VCaP (cell line): ENCODE data around the gene LYSMD1.

Experiments used
- H3K27ac ChIP-seq: fragments of 450-650 bp; 2 replicates; pipeline ENCODE4 v1.5.1; 2017
- CTCF ChIP-seq: fragments of 450-650 bp; conservative IDR thresholded peaks from 2 replicates; pipeline ENCODE4 v1.5.1; 2017; ENCODE audit warnings: mild to moderate bottlenecking, moderate library complexity

Gene LYSMD1

GRCh38 chr1:151187205-151187604 lies 21.5 kb upstream of the LYSMD1 start:
- H3K27ac ChIP-seq, result peak overlapping the region; percentile 88
- no peak for TF ChIP-seq CTCF

- TF ChIP-seq CTCF, result no peak
- H3K27ac ChIP-seq, result no peak overlapping the region
These were observed 18.5 kb upstream of the LYSMD1 start for GRCh38 chr1:151184211-151184610.

DNA sequence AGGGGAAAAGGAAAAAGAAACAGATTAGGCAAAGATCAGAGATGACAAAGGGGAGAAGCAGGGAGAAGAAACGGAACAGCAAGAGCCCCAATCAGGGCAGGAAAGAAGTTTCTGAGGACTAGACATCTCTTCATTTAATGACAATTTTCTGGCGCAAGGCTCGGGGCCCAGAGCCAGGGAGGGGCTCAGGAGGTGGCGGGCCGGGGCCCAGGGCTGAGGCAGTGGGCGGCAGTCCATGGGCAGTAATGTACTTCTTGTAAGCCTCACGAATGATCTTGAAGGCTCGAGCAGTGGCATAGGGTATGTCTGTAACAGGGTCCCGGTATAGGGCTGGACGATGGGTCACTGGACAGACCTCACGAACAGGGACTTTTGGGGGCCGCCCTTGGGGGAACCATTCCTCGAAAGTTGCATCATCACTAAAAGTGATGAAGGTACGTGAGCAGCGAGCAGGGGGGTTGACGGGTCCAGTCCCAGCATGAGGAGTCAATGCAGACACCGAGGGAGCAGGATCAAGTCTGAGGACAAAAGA lies 10.9 kb upstream of the LYSMD1 start:
- no peak overlapping the region for H3K27ac ChIP-seq
- TF ChIP-seq CTCF, result no peak

DNA sequence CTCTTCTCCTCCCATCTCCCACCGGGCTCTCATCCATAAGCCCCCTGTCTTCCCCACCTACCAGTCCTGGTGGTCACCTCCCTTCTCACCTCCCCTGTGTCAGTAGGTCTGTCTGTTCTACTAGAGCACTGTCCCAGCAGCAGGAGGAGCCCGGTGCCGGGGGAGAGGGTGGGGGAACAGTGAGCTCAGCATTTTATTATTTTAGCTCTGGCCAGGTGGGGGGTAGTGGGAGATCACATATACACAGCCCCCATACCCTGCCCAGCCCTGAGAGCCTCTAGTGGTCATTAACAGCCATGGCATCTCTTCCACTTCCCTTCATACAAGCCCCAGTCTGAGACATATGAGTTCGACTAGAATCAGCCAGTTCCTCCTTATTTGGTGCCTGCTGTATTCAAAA lies 10.2 kb upstream of the LYSMD1 start, which contains the start of gene TMOD4:
TSS of gene TMOD4 (minus strand) at position 119 of the 400 bp plus-strand sequence. CDS start 1,106 bp downstream, outside the sequence.
- TF ChIP-seq CTCF, result peak; percentile 71

GRCh38 chr1:151175041-151175741 lies 9.5 kb upstream of the LYSMD1 start:
- H3K27ac ChIP-seq, result no peak overlapping the region
- no peak for TF ChIP-seq CTCF

More for the DNA sequence above, 10.2 kb upstream of the LYSMD1 start, which contains the start of gene TMOD4:
- H3K27ac ChIP-seq, result no peak within 1 kb of the TSS

DNA sequence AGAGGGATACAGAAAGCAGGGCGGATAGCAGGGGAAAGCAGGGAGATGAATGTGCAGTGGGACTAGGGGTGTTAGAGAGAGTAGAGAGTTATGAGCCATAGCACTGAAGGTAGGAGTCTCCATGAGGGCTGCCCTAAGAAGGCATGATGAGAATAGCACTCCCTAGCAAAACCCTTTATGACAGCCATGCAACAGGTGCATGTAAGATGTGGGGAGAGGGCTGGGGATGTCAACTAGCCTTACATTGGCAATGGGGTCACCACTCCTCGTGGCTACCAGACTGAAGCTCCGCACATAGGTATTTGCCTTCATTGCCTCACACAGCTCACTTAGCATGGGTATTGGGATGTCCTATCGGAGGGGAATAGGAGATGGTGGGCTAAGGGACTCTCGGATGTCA lies 5.5 kb upstream of the LYSMD1 start:
- H3K27ac ChIP-seq, result no peak overlapping the region
- no peak for TF ChIP-seq CTCF

GRCh38 chr1:151167116-151167515 lies 1.4 kb upstream of the LYSMD1 start:
- H3K27ac ChIP-seq, result no peak overlapping the region

More at GRCh38 chr1:151167116-151167515, 1.4 kb upstream of the LYSMD1 start:
- no peak for TF ChIP-seq CTCF
